HepG2 (cell line): ENCODE data around the gene DLG5. TPM values are rescaled to one million over a fixed set of nuclear protein-coding genes. Genes with fewer than 3 reads are reported as not detected.

Experiments
- ATAC-seq: fragments of 200-7000 bp; cut with Tn5 transposase; 3 replicates; pipeline ENCODE4 v1.9.1; 2020; ENCODE audit warnings: mild to moderate bottlenecking, moderate library complexity
- BruUV-seq: library from RNA; stranded (reverse); fragments of 400-500 nt; replicated peaks from 2 replicates; lab custom pipeline; 2021; lab: Mats Ljungman, UMichigan
- CTCF ChIA-PET: fragments of 300-600 bp; formaldehyde crosslinking; extraction: SDS; loops from one replicate; lab custom pipeline; 2021; ENCODE audit warnings: low total read pairs, inconsistent platforms, low intra/inter-chr PET ratio; lab: Yijun Ruan, JAX
- POLR2A ChIA-PET: fragments of 350-600 bp; sonication (Branson Sonifier 250); formaldehyde crosslinking; loops from one replicate; lab custom pipeline; 2020; ENCODE audit warnings: antibody characterized with exemption, inconsistent platforms; lab: Yijun Ruan, JAX
- DNase-seq: peaks from one replicate; pipeline ENCODE4 v3.0.0-alpha.2; 2015; ENCODE audit warnings: low spot score
- FAIRE-seq: peaks from 3 replicates; lab custom pipeline; 2011; peaks lifted over from hg19 to GRCh38; lab: Jason Lieb, UNC
- H2AFZ ChIP-seq: one replicate; pipeline ENCODE4 v1.6.1; 2011; ENCODE audit warnings: low read length, inconsistent platforms
- H3K27ac ChIP-seq: fragments of 300-600 bp; 3 replicates; pipeline ENCODE4 v1.8.0; 2011; ENCODE audit warnings: mixed run types, mild to moderate bottlenecking, mixed read lengths, low read length, inconsistent platforms; ENCODE audit not compliant: insufficient read depth; ENCODE audit errors: extremely low read length
- H3K27me3 ChIP-seq, 2 experiments: fragments of 200-600 bp in 1 of 2; 2 replicates in 1 of 2; 3 replicates in 1 of 2; pipeline versions ENCODE4 v1.6.0 to v1.8.0; 2011; ENCODE audit warnings: low read length in 2 of 2, mild to moderate bottlenecking in 2 of 2, moderate library complexity in 2 of 2, inconsistent platforms in 1 of 2; ENCODE audit not compliant: insufficient read depth in 2 of 2, control insufficient read depth in 1 of 2
- H3K36me3 ChIP-seq, 2 experiments: fragments of 200-600 bp in 1 of 2; replicated peaks in 1 of 2; 2 replicates in 1 of 2; 3 replicates in 1 of 2; pipeline versions ENCODE4 v1.5.1 to v1.8.0; 2011; ENCODE audit warnings: low read length in 2 of 2, inconsistent platforms in 1 of 2; ENCODE audit not compliant: insufficient read depth in 2 of 2, control insufficient read depth in 1 of 2
- H3K4me1 ChIP-seq: 2 replicates; pipeline ENCODE4 v1.5.1; 2012; ENCODE audit warnings: low read length, inconsistent platforms; ENCODE audit not compliant: insufficient read depth
- H3K4me2 ChIP-seq: 2 replicates; pipeline ENCODE4 v1.6.0; 2011; ENCODE audit warnings: low read depth, low read length, inconsistent platforms
- H3K4me3 ChIP-seq, 3 experiments: fragments of 200-600 bp in 1 of 3; sonication (generic), shearing (Covaris generic) in 1 of 3; replicated peaks in 1 of 3; 2 replicates each; pipeline ENCODE4 v1.5.1; 2011 to 2016; ENCODE audit warnings: low read length in 3 of 3, inconsistent platforms in 2 of 3, low read depth in 2 of 3, mild to moderate bottlenecking in 2 of 3, control low read depth in 1 of 3, mixed read lengths in 1 of 3; ENCODE audit not compliant: insufficient read depth in 1 of 3
- H3K79me2 ChIP-seq: one replicate; pipeline ENCODE4 v1.6.1; 2011; ENCODE audit warnings: low read length, inconsistent platforms; ENCODE audit not compliant: insufficient read depth
- H3K9ac ChIP-seq: 2 replicates; pipeline ENCODE4 v1.6.0; 2011; ENCODE audit warnings: mild to moderate bottlenecking, low read depth, low read length, inconsistent platforms; ENCODE audit not compliant: insufficient read depth
- H3K9me3 ChIP-seq: 2 replicates; pipeline ENCODE4 v1.5.1; 2012; ENCODE audit warnings: mild to moderate bottlenecking, low read length
- H4K20me1 ChIP-seq: 2 replicates; pipeline ENCODE4 v1.6.0; 2011; ENCODE audit warnings: inconsistent platforms, mild to moderate bottlenecking, low read length, moderate library complexity; ENCODE audit not compliant: insufficient read depth
- ARNT2 ChIP-seq: sonication (generic); formaldehyde crosslinking; IDR thresholded peaks from 2 replicates; pipeline ENCODE4 v1.8.0; 2022; ENCODE audit warnings: mild to moderate bottlenecking, low read depth, missing genetic modification reagents, moderate library complexity
- LRRFIP1 ChIP-seq: sonication (generic); formaldehyde crosslinking; conservative IDR thresholded peaks from 2 replicates; pipeline ENCODE4 v1.4.0; 2020; ENCODE audit warnings: missing genetic modification reagents
- MNT ChIP-seq: fragments of 450-650 bp; IDR thresholded peaks from 2 replicates; pipeline ENCODE4 v1.6.1; 2016
- SUZ12 ChIP-seq: fragments of 150-350 bp; IDR thresholded peaks from 2 replicates; pipeline ENCODE4 v1.6.1; 2014; ENCODE audit warnings: low read depth, low read length
- ZC3H4 ChIP-seq: sonication (generic); formaldehyde crosslinking; IDR thresholded peaks from 2 replicates; pipeline ENCODE4 v1.4.0; 2020; ENCODE audit warnings: missing genetic modification reagents, borderline replicate concordance
- ZMYM4 ChIP-seq: sonication (generic); formaldehyde crosslinking; IDR thresholded peaks from 2 replicates; pipeline ENCODE4 v1.8.1; 2023; ENCODE audit warnings: mild to moderate bottlenecking, missing genetic modification reagents
- ZNF256 ChIP-seq: sonication (generic); formaldehyde crosslinking; conservative IDR thresholded peaks from 2 replicates; pipeline ENCODE4 v1.4.0; 2020; ENCODE audit warnings: missing genetic modification reagents
- WGBS: methylation state at CpG from one replicate; pipeline ENCODE4 v1.1.6; 2017; ENCODE audit warnings: low lambda C conversion rate; 5-methylcytosine and 5-hydroxymethylcytosine counted together
- in situ Hi-C: cut with HindIII; loops from 2 replicates; pipeline ENCODE4 v1.10.0; 2017; ENCODE audit warnings: low pct_unique_long_range_greater_than_20kb; ENCODE audit not compliant: extremely low pct_ligation_motif_present
- intact Hi-C: fragments of 100-400 bp; cut with micrococcal nuclease; formaldehyde crosslinking; loops from one replicate; pipeline ENCODE4 v1.10.0; 2022; ENCODE audit not compliant: unreplicated experiment
- polyA plus RNA-seq, 8 experiments: library from polyadenylated mRNA; depleted of rRNA in 3 of 8; stranded (reverse) in 7 of 8; unstranded in 1 of 8; fragments of >200 nt; fragmentation: Illumina TruSeq in 4 of 8; extraction: Trizol in 4 of 8; gene quantifications; 2 replicates each; pipeline versions ENCODE4 v1.2.1 to v1.2.3, GENCODE V29; 2011 to 2016; ENCODE audit warnings: low read depth in 4 of 8, missing spikeins in 1 of 8, mixed read lengths in 1 of 8; ENCODE audit not compliant: insufficient read depth in 1 of 8
- total RNA-seq, 5 experiments: library from RNA; depleted of rRNA; stranded (reverse); fragments of >200 nt; fragmentation: Illumina TruSeq; extraction: Trizol; gene quantifications; 2 replicates each; pipeline ENCODE4 v1.2.3, GENCODE V29; 2016; ENCODE audit warnings: low read depth in 1 of 5
- TF ChIP-seq, protein P1 (sequence below): sonication (generic); formaldehyde crosslinking; IDR thresholded peaks from 2 replicates; pipeline ENCODE4 v1.8.0; 2022; ENCODE audit warnings: mild to moderate bottlenecking, missing genetic modification reagents, borderline replicate concordance
- TF ChIP-seq, protein P2 (sequence below): sonication (generic); formaldehyde crosslinking; IDR thresholded peaks from 2 replicates; pipeline ENCODE4 v1.5.1; 2020; ENCODE audit warnings: mild to moderate bottlenecking, missing genetic modification reagents

The DLG5 gene
- total and polyA plus RNA-seq, 2 of the 13 experiments (the other 11 are each of a cell fraction or from before 2014, with no cell fraction given): 15.5 to 18.2 TPM

GRCh38 chr10:77936697-77937567 is 10.4 kb upstream of the DLG5 start:
- Histone ChIP-seq H4K20me1 (no peaks in the 10 kb centered on the region), H2AFZ (no peak overlapping the region), H3K36me3 (no peaks in the 10 kb centered on the region), H3K4me3 (no peak overlapping the region), H3K27ac (no peak overlapping the region), H3K27me3 (no peaks in the 10 kb centered on the region; a peak in 1 of 5 replicates), H3K9me3 (no peaks in the 10 kb centered on the region), H3K4me2 (no peak overlapping the region), H3K79me2 (no peaks in the 10 kb centered on the region), H3K9ac (no peak overlapping the region), H3K4me1 (peaks cover 37% of the 10 kb centered on the region)
- intact Hi-C loops: no loop called here
- ChIA-PET POLR2A (interaction anchor here (1.0 kb wide), 1 partner anchor 9 kb away, joined by 3 read pairs; no protein-coding TSS in a partner anchor), CTCF (no interaction called here)
- BruUV-seq: no TSS peak
- no peak for FAIRE-seq
- no peak for TF ChIP-seq ARNT2
- no peak for TF ChIP-seq SUZ12
- no peak for TF ChIP-seq ZC3H4 (CRISPR knock-in tag)
- TF ChIP-seq ZNF256 (CRISPR knock-in tag): no peak
- TF ChIP-seq, protein P1, sequence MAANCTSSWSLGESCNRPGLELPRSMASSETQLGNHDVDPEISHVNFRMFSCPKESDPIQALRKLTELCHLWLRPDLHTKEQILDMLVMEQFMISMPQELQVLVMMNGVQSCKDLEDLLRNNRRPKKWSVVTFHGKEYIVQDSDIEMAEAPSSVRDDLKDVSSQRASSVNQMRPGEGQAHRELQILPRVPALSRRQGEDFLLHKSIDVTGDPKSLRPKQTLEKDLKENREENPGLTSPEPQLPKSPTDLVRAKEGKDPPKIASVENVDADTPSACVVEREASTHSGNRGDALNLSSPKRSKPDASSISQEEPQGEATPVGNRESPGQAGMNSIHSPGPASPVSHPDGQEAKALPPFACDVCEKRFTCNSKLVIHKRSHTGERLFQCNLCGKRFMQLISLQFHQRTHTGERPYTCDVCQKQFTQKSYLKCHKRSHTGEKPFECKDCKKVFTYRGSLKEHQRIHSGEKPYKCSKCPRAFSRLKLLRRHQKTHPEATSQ (CRISPR knock-in tag): no peak
- TF ChIP-seq, protein P2, sequence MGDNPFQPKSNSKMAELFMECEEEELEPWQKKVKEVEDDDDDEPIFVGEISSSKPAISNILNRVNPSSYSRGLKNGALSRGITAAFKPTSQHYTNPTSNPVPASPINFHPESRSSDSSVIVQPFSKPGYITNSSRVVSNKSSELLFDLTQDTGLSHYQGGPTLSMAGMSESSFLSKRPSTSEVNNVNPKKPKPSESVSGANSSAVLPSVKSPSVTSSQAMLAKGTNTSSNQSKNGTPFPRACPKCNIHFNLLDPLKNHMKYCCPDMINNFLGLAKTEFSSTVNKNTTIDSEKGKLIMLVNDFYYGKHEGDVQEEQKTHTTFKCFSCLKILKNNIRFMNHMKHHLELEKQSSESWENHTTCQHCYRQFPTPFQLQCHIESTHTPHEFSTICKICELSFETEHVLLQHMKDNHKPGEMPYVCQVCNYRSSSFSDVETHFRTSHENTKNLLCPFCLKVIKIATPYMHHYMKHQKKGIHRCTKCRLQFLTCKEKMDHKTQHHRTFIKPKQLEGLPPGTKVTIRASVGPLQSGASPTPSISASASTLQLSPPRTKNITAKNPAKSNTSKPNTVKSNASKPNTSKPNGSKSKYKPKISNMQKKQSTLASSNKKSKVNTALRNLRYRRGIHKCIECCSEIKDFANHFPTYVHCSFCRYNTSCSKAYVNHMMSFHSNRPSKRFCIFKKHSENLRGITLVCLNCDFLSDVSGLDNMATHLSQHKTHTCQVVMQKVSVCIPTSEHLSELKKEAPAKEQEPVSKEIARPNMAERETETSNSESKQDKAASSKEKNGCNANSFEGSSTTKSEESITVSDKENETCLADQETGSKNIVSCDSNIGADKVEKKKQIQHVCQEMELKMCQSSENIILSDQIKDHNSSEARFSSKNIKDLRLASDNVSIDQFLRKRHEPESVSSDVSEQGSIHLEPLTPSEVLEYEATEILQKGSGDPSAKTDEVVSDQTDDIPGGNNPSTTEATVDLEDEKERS (CRISPR knock-in tag): no peak
- no peak for TF ChIP-seq ZMYM4
- TF ChIP-seq LRRFIP1 (CRISPR knock-in tag): no peak
- TF ChIP-seq MNT: no peak
- no peak for ATAC-seq
- in situ Hi-C loops: no loop called here
- WGBS: 19% methylated on average over 3 of the region's 3 CpGs
- no peak for DNase-seq
